Stimulated activated naive B cell treated with anti-CD40 and anti-IgM and Interleukin-4, amounts not matched to agents 10 μg/mL and 1 μg/mL and 100 μg/mL, for 72 hours (primary cell): ENCODE data around the gene DYSF.

ENCODE experiments used
- ATAC-seq, 2 donors: fragments of 150-1000 bp; cut with Tn5 transposase; replicated peaks; 2 replicates each; pipeline ENCODE4 v1.10.0; 2021; ENCODE audit warnings: moderate library complexity in 1 of 2
- DNase-seq: peaks from one replicate; pipeline ENCODE4 v3.0.0; 2021
- H3K27ac Mint-ChIP-seq: one replicate; pipeline ENCODE4 v1.8.0; 2022; ENCODE audit warnings: mild to moderate bottlenecking, mixed read lengths
- H3K27me3 Mint-ChIP-seq, 2 donors: one replicate each; pipeline ENCODE4 v1.8.0; 2022; ENCODE audit warnings: mixed read lengths in 2 of 2
- H3K36me3 Mint-ChIP-seq, 2 donors: one replicate each; pipeline ENCODE4 v1.8.0; 2022; ENCODE audit warnings: mixed read lengths in 2 of 2, mild to moderate bottlenecking in 1 of 2
- H3K4me1 Mint-ChIP-seq, 2 donors: one replicate each; pipeline ENCODE4 v1.8.0; 2022; ENCODE audit warnings: mixed read lengths in 2 of 2, mild to moderate bottlenecking in 1 of 2
- H3K4me3 Mint-ChIP-seq, 2 donors: one replicate each; pipeline ENCODE4 v1.8.0; 2022; ENCODE audit warnings: mild to moderate bottlenecking in 2 of 2, mixed read lengths in 2 of 2, moderate library complexity in 1 of 2
- H3K9me3 Mint-ChIP-seq, 2 donors: one replicate each; pipeline ENCODE4 v1.8.0; 2022; ENCODE audit warnings: mixed read lengths in 2 of 2, mild to moderate bottlenecking in 1 of 2

Gene DYSF

DNA sequence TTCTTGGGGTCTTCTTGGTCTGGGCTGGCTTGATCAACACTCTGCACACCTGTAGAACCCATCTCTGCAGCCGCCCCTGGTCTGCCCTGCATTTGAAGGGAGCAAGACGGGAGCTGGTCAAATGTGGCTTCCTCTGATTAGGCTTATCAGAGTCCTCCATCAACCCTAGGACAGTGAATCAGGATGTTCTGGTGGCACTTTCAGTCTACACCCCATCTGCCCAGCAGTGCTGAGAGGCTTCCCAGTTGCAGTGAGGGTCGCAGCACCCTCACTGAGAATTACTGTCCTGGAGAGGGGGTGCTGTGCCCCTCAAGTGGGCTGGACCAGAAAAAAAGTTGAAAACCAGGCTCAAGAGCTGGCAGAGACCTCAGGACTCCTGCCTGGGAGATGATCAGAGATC, 152.9 kb downstream of the DYSF start:
- DNase-seq (no peak), ATAC-seq (no peak)
- no peak overlapping the region for H3K27ac Mint-ChIP-seq
- no peaks in the 10 kb centered on the region for H3K9me3 Mint-ChIP-seq
- H3K4me3 Mint-ChIP-seq = no peak overlapping the region
- H3K4me1 Mint-ChIP-seq = peaks cover 3 to 9% of the 10 kb centered on the region in 2 donors
- peaks cover 20 to 31% of the 10 kb centered on the region in 2 donors for H3K27me3 Mint-ChIP-seq
- H3K36me3 Mint-ChIP-seq = no peaks in the 10 kb centered on the region

DNA sequence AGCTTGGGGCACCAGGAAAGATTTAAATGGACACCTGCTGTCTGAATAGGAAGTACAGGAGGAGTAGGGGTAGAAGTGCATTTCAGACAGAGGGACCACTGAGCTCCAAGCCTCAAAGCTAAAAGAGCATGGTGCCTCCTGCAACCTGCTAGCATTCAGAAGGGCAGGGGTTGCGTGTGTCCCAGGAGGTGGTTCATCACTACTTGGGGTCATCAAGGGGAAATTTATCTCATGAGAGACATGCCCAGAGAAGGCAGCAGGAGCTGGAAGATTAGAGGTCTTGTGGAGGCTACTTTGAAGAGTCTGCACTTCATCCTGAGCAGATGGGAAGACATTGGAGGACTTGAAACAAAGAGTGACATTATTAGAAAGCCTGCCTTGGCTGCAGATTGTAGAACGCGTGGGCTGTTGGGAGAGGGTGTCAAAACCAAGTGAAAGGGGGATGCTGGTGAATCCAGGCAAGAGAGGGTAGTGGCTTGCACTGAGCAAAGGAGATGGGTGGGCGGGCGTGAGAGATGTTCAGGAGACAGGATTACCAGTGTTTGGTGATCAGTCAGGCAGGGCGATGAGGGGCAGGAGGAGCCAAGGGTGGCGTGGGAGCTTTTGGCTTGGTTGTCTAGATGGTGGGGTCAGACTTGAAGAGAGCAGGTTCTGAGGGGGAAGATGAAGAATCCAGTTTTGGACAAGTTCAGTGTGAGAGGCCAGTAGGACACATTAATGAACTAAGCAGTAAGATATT, 154.0 kb downstream of the DYSF start:
- Mint-ChIP-seq H3K27ac (no peak overlapping the region), H3K27me3 (peaks cover 16 to 31% of the 10 kb centered on the region in 2 donors), H3K9me3 (no peaks in the 10 kb centered on the region), H3K4me3 (no peak overlapping the region), H3K4me1 (peaks cover 3 to 9% of the 10 kb centered on the region in 2 donors), H3K36me3 (no peaks in the 10 kb centered on the region)
- DNase-seq = no peak
- no peak for ATAC-seq

GRCh38 chr2:71608034-71608433, 154.7 kb downstream of the DYSF start:
- Mint-ChIP-seq H3K9me3 (no peaks in the 10 kb centered on the region), H3K4me1 (peaks cover 3 to 9% of the 10 kb centered on the region in 2 donors), H3K27me3 (peaks cover 14 to 30% of the 10 kb centered on the region in 2 donors), H3K36me3 (no peaks in the 10 kb centered on the region), H3K4me3 (no peak overlapping the region), H3K27ac (no peak overlapping the region)
- ATAC-seq (peak in 1 of 2 donors; percentile 8), DNase-seq (no peak)

DNA sequence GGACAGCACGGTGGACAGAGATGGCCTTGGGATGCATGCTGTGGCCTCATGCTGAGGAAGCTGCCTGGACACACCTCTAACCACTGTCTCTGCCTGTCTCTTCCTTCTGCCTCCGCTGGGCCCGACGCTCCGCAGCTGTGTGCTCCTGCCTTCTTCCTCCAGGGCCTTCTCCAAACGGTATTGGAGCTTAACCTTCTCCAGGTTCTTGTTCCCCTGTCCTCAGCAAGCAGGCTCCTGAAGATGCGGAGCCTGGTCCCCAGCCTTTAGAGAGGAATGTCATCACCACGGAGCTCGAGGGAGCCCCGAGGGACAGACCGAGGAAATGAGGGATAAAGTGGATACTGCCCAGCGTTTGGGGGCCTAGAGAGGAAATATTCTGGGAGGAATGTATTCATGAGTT, 155.1 kb downstream of the DYSF start:
- ATAC-seq (no peak), DNase-seq (no peak)
- Mint-ChIP-seq H3K27ac (no peak overlapping the region), H3K36me3 (no peaks in the 10 kb centered on the region), H3K4me1 (peaks cover 3 to 9% of the 10 kb centered on the region in 2 donors), H3K9me3 (no peaks in the 10 kb centered on the region), H3K27me3 (peaks cover 10 to 26% of the 10 kb centered on the region in 2 donors), H3K4me3 (no peak overlapping the region)

DNA sequence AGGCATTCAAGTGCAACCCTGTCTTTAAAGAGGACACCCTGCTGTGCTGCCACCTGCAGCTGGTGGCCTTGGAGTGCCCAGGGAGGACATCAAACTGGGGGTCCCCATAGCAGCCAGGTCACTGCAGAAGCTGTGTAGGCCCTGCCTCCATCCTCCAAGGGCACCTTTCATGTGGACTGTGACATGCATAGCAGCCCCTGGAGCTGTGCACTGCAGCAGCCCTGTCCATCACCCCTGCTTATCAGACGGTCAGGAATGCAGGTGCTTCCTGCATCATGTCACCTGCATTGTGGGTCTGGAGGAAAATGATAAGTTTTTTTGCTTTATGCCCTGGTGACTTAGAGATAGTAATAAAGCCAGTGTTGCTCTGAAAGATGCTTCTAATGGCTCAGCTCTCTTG, 155.7 kb downstream of the DYSF start:
- ATAC-seq (no peak), DNase-seq (no peak)
- peaks cover 3 to 9% of the 10 kb centered on the region in 2 donors for H3K4me1 Mint-ChIP-seq
- H3K27me3 Mint-ChIP-seq = peaks cover 10 to 25% of the 10 kb centered on the region in 2 donors
- no peak overlapping the region for H3K27ac Mint-ChIP-seq
- H3K4me3 Mint-ChIP-seq = no peak overlapping the region
- no peaks in the 10 kb centered on the region for H3K36me3 Mint-ChIP-seq
- no peaks in the 10 kb centered on the region for H3K9me3 Mint-ChIP-seq

- peaks cover 3 to 8% of the 10 kb centered on the region in 2 donors for H3K4me1 Mint-ChIP-seq
- ATAC-seq = no peak
Measured at GRCh38 chr2:71609441-71609840, 156.1 kb downstream of the DYSF start.

DNA sequence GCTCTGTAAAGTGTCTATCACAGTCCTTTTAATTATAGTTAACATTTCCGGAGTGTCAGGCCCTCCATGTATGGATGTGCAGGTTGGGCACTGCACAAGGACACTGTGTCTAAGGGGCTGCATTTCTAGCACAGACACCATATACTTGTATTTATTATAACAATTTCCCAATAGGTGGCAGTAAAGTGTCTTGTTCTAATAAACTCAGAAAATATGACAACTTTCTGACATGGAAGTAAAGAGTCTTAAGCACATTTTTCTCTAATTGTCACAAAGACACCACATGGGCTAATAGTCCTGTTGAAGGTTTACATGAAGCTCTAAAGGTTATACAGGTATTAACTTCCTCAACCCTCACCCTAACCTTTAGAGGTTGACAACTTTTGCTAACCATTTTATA, 156.6 kb downstream of the DYSF start:
- Mint-ChIP-seq H3K9me3 (no peaks in the 10 kb centered on the region), H3K4me3 (no peak overlapping the region), H3K27me3 (peaks cover 8 to 20% of the 10 kb centered on the region in 2 donors), H3K36me3 (no peaks in the 10 kb centered on the region), H3K4me1 (peaks cover 2 to 3% of the 10 kb centered on the region in 2 donors), H3K27ac (no peak overlapping the region)
- no peak for DNase-seq
- ATAC-seq = peak in 1 of 2 donors; percentile 29

More at GRCh38 chr2:71609441-71609840, 156.1 kb downstream of the DYSF start:
- H3K4me3 Mint-ChIP-seq = no peak overlapping the region
- H3K9me3 Mint-ChIP-seq = no peaks in the 10 kb centered on the region
- H3K27ac Mint-ChIP-seq = no peak overlapping the region
- peaks cover 10 to 22% of the 10 kb centered on the region in 2 donors for H3K27me3 Mint-ChIP-seq
- H3K36me3 Mint-ChIP-seq = no peaks in the 10 kb centered on the region
- DNase-seq = no peak

DNA sequence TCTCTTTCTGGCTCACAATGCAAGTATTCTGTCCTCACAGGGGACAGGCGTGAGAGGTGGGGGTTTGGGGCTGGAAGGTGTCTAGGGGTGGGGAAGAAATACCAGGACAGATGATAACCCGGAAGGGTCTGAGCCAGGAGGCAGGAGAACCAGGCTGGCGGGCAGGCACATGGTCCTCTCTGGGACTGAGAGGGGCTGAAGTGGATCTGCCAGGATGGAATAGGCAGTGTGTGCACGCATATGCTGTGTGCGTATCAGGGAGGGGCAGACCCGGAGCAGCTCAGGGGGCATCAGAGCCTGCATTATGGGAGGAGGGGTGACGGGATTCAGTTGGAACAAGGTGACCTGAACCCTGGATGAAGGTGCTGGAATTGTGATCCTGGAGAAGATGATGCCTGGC, 157.3 kb downstream of the DYSF start:
- DNase-seq (no peak), ATAC-seq (no peak)
- peaks cover 5 to 18% of the 10 kb centered on the region in 2 donors for H3K27me3 Mint-ChIP-seq
- H3K36me3 Mint-ChIP-seq = no peaks in the 10 kb centered on the region
- H3K4me1 Mint-ChIP-seq = no peaks in the 10 kb centered on the region
- no peak overlapping the region for H3K4me3 Mint-ChIP-seq
- no peaks in the 10 kb centered on the region for H3K9me3 Mint-ChIP-seq
- H3K27ac Mint-ChIP-seq = no peak overlapping the region

- H3K36me3 Mint-ChIP-seq = no peaks in the 10 kb centered on the region
- no peak for ATAC-seq
Measured at GRCh38 chr2:71611247-71611646, 157.9 kb downstream of the DYSF start.

GRCh38 chr2:71611781-71612527, 158.6 kb downstream of the DYSF start:
- no peak for DNase-seq
- Mint-ChIP-seq H3K4me1 (no peaks in the 10 kb centered on the region), H3K9me3 (no peaks in the 10 kb centered on the region), H3K27me3 (peaks cover 12 to 19% of the 10 kb centered on the region in 2 donors), H3K4me3 (no peak overlapping the region), H3K36me3 (no peaks in the 10 kb centered on the region), H3K27ac (no peak overlapping the region)
- no peak for ATAC-seq

More at GRCh38 chr2:71611247-71611646, 157.9 kb downstream of the DYSF start:
- Mint-ChIP-seq H3K4me3 (no peak overlapping the region), H3K9me3 (no peaks in the 10 kb centered on the region), H3K4me1 (no peaks in the 10 kb centered on the region), H3K27me3 (peaks cover 10 to 20% of the 10 kb centered on the region in 2 donors), H3K27ac (no peak overlapping the region)
- no peak for DNase-seq

- Mint-ChIP-seq H3K4me1 (no peaks in the 10 kb centered on the region), H3K27me3 (peaks cover 9 to 17% of the 10 kb centered on the region in 2 donors), H3K9me3 (no peaks in the 10 kb centered on the region), H3K27ac (no peak overlapping the region), H3K4me3 (no peak overlapping the region), H3K36me3 (no peaks in the 10 kb centered on the region)
- ATAC-seq = no peak
- DNase-seq = no peak
Measured at GRCh38 chr2:71612581-71613402, 159.4 kb downstream of the DYSF start.

DNA sequence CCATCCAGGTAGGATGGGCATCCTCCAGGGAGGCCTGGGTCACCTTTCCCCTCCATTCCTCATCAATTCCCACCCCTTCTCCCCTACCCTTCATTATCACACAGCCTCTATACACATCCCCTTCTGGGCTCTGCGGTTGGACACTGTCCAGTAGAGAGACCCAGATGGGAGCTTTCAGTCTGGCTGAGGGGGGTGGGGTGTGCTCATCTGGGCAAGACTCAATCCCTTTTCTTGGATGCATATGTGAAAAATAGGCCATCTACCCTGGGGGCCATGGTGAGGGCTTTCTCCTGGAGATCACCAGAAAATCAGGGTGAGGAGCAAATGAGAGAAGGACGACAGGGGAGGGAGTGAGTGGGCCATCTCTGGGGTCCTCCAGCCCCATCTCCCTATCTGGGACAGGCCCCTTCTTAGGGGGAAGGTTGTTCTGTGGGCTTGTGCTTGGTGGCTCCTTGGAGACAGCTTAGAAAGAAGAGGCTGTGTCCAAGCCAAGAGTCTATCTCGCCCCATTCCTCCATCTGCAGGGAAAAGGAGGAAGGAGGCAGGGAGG, 160.1 kb downstream of the DYSF start:
- no peak for ATAC-seq
- no peaks in the 10 kb centered on the region for H3K9me3 Mint-ChIP-seq
- no peak overlapping the region for H3K27ac Mint-ChIP-seq
- H3K4me1 Mint-ChIP-seq = no peaks in the 10 kb centered on the region
- no peak for DNase-seq
- H3K27me3 Mint-ChIP-seq = peaks cover 7 to 11% of the 10 kb centered on the region in 2 donors
- H3K36me3 Mint-ChIP-seq = no peaks in the 10 kb centered on the region
- no peak overlapping the region for H3K4me3 Mint-ChIP-seq

GRCh38 chr2:71613953-71614925, 160.9 kb downstream of the DYSF start:
- no peak for DNase-seq
- no peaks in the 10 kb centered on the region for H3K4me1 Mint-ChIP-seq
- H3K27ac Mint-ChIP-seq = no peak overlapping the region
- H3K27me3 Mint-ChIP-seq = peaks cover 7 to 11% of the 10 kb centered on the region in 2 donors
- no peak overlapping the region for H3K4me3 Mint-ChIP-seq
- no peak for ATAC-seq
- H3K9me3 Mint-ChIP-seq = no peaks in the 10 kb centered on the region
- no peaks in the 10 kb centered on the region for H3K36me3 Mint-ChIP-seq
